ENCODE measurements around the gene PHLDA2.
"Not testable (repeated sequence)": the region's sequence is repeated elsewhere in the genome, so short reads cannot be mapped to it uniquely, and the experiment has no call there.

PHLDA2 gene

DNA sequence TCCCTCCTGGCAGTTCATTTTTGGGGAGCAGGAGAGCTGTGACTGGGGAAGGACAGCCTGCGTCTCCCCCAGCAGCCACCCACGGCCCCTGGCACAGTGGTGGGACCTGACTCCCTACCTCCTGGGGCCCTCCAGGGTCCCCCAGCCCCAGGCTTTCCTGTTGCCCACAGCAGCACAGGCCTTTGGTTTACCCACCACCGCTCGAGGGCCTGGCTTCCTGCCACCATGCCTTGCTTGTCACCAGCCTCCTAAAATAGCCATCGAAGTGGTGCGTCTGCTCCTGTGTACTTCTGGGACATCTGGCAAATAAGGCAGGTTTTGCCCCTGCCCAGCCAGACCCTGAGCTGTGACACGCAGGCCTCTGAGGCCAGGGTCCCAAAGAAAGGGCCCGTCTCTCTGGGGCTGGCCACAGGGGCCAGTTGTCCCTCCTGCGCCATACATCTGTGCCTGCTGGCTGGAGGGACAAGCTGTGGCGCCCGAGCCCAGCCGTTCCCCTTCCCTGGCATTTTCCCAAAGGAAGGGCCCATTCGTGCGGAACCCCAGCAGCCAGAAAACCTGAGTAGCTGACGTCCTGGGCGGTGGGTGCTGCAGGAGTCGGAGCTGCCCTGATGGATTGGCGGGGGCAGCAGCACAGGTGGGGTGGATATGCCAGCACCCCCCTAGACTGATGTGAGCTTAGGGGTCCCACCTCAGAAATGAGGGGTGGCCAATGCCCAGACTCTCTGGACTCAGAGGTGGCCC is 14.6 kb downstream of the PHLDA2 start:
- DNase-seq, result no peak

DNA sequence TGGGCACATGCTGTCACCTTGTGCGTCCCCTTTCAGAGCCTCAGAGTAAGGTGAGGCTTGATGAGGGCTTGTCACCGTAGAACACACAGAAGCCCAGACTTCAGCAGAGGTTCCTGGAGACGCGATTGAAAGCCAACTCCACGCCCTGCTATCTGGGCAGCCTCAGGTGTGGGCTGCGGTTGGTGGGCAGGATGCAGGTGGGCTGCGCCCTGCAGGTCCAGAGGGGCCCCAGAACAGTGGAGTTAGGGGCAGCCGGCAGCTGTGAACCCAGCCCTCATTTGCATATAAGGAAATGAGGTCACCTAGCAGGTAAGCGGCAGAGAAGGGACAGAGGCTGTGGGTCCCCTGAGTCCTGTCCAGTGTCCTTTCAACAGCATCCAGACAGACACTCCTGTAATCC is 15.4 kb downstream of the PHLDA2 start:
- DNase-seq, result peak; percentile 49 to 73

DNA sequence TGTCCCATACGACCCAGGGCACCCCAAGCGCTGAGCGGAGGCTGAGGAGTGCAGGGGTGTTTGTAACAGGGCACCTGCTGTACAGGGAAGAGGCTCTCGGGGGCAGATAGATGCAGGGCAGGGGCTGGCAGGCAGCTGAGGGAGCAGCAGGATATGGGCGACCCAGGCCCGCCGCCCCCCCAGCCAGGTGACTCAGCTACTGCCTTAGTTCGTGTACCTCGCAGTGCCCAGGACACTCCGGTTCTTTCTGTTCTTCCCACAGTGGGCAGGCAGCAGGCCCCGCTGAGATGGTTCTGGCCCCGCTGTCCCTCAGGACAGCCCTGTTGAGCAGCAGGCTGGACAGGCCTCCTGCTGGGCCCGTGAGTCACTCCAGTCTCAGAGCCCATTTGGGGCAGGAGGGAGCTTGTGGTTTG is 16.2 kb downstream of the PHLDA2 start:
- DNase-seq, result no peak

DNA sequence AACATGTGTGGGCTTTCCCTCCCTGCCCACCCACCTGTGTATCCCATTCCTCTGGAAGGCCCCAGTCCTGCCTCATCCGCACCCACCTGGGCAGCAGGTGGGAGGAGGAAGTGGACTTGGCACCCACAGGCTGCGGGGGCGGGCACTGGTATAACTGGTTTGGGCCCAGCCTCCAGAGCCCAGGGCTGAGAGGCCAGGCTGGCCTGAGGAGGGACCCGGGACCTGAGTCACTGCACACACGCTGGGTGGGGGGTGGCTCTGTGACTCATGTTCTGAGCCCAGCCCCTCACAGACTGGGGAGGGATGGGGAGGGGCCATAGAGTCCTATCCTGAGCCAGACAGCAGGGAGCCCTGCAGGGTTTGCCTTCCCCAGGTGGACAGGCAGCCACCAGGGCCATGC is 16.7 kb downstream of the PHLDA2 start:
- DNase-seq, result peak in 1 of 2 experiments; percentile 67

DNA sequence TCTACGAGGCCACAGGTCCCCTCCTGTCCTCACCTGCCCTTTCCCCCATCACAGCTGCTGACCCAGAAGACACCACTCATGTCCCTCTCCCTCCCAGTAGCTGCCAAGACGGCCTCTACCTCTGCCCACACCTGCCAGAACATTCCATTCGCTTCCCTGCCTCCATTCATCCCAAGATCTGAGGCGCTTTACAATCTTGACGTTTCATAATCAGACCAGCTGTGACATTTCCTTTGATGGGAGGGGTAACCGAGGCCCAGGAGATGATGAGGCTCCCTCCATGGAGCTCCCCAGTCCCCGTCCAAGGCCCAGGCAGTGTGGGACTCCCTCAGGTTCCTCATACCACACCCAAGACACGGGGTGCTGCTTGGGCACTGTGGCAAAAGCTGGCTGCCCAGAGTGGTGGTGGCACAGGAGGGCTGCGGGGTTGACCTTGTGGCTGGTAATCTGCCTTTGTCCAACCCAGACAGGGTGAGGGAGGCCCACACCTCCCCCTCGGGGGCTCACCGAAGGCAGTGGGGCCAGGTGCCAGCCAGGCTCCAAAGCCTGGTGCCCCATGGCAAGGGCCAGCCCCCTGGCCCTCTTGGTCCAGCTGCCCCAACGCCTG is 17.3 kb downstream of the PHLDA2 start:
- no peak for DNase-seq

DNA sequence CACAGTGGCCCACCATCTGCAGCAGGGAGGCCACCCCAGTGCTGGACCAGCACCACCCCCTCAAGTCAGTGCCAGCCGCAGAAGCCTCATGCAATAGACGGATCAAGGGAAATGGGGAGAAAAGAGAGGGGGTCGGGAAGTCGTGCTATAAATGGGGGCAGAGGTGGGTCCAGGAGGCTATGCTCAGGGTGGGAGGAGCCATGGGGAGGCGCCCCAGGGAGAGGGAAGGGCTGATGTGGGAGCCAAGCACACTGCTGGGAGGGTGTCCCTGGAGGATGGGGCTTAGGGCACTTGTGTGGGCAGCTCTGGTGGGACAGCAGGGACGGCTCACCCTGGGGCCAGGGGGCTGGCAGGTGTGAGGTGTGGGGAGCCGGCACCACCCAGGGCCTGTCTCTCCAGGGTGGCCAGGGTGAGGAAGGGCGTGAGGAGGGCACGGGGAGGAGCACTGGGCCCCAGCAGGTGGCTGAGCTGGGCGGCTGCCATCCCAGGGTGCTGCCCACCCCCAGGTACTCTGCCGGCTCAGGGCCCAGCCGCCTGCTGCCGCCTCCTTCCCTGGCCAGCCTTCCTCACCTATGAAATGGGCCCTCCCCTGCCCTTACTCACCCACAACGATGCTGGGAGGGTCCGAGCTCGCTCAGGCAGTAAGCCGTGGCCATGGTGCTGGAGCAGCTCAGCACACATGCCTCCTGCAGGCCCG is 18.0 kb downstream of the PHLDA2 start:
- no peak for DNase-seq

DNA sequence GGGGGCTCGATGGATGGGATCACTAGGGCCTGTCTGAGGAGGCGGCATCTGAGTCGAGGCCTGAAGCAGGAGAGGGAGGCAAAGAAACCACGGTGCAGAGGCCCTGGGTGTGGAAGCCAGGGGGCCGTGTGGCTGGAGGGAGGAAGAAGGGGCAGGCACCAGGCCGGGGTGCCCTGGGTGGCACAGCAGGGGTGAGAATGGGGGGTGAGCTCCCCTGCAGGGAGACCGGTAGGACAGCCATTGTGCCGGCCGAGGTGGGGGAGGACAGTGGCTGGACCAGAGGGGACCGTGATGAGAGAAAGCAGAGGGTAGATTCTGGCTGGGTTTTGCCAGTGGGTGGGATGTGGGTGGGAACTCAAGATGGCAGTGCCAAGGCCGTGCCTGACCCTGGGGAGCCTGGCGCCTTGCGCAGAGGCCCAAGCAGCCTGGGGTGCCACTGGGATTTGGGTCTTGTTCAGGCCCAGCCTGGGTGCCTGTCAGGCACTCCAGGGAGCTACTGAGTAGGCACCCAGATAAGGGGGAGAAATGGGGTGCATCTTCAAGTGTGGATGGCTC is 18.7 kb downstream of the PHLDA2 start:
- no peak for DNase-seq

DNA sequence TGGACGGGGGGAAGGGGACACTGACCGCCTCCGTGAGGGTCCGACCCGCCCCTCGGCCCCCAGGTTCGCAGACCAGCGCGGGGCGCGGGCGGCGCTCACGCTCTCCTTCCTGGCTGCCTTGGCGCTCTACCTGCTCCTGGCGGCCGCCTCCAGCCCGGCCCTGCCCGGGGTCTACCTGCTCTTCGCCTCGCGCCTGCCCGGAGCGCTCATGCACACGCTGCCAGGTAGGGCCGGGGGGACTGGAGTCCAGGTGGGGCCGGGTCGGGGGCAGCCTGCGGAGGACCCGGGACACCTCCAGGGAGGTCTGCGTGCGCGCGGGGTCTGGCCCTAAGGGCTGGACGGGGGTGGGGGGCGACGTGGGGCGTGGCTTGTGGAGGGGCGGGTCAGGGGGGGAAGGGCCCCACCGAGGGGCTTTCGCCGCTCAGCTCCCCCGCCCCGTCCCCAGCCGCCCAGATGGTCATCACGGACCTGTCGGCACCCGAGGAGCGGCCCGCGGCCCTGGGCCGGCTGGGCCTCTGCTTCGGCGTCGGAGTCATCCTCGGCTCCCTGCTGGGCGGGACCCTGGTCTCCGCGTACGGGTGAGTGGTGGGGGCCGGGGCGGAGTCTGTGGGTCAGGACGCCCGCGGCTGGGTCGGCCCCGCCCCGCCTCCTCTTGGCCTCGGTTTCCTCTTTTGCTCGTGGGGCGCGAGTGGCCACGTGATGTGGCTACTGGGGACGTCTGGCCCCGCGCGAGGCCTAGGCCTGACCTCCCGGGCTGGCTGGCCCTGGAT is 19.9 kb downstream of the PHLDA2 start:
- DNase-seq, result no peak

DNA sequence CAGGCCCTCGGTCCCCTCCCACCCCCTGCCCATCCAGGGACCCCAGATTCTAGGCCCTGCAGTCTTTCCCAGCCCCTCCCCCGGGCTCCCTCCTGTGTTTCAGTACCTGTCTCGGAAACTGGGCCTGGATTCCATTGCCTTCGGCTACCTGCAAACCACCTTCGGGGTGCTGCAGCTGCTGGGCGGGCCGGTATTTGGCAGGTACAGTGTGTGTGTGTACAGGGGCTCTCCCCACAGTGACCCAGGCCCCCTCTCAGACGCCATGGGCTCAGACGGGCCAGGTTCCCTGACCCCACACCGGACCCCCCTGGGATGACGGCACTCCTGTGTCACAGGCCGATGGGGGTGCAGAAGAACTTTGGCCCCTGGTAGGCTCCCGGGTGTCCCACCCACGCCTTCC is 21.1 kb downstream of the PHLDA2 start:
- DNase-seq, result no peak

DNA sequence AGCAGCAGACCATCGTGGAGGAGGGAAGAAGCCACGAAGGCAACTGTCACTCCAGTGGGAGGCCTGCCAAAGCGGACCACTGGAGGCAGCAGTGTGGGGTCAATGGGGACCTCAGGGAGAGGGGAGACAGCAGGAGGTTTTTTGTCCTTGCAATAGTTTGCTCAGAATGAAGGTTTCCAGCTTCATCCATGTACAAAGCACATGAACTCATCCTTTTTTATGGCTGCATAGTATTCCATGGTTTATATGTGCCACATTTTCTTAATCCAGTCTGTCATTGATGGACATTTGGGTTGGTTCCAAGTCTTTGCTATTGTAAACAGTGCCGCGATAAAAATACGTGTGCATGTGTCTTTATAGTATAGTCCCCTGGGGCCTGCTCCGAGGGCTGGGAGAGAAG is 23.9 kb downstream of the PHLDA2 start:
- not testable (repeated sequence) for DNase-seq

DNA sequence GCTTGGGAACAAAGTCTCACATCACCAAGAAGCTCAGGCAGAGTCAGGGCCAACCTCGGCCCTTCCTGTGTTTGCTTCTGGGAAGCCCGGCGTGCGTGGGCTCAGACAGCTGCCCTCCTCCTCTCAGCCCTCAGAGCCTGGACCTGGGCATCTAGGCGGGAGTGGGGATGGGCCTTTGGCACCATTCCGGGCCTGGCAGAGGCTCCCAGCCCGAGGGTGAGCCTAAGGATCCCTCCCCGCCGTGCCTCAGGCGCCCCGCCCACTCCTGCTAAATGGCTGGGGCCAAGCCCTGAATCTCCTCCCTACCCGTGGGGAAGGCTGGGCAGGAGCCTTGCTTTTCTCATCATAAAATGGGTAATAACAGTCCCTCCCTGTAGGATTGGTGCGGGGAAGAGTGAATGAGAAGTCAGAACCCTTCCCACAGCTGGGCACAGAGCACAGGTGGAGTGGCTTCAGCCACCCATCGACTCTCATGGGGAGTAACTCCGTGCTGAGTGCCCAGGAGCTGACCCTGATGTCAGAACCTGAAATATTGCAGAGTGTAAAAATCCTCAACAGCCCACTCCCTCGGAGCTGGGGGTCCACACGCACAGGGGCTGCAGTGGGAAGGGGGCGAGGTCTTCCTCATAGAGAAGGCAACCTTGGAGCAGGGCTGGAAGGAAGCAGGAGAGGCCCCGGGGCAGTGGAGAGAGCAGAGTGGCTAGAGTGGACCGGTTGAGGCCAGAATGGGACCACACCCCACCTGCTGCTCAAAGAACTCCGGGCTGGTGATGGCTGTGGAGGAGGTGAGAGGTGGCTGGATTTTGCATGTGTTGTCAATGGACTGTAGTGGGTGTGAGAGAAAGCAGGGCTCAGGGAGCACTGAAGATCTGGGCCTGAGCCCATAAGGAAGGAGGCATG is 24.8 kb downstream of the PHLDA2 start:
- no peak for DNase-seq

DNA sequence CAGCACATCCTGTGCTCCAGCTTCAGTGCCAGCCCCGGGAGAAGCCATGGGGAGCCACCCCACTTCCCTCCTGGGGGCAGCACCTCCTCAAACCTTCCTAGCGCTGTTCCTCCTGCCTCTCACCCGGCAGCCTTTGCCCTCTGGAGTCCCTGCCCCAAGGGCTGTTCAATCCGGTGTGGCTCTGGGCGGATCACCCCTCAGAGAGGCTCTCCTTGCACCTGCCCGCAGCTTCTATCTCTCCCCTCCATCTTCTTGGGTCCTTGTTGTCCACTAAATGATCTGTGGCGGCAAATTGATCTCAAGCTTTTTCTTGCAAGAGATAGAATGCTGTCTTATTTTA is 25.6 kb downstream of the PHLDA2 start:
- DNase-seq, result no peak

DNA sequence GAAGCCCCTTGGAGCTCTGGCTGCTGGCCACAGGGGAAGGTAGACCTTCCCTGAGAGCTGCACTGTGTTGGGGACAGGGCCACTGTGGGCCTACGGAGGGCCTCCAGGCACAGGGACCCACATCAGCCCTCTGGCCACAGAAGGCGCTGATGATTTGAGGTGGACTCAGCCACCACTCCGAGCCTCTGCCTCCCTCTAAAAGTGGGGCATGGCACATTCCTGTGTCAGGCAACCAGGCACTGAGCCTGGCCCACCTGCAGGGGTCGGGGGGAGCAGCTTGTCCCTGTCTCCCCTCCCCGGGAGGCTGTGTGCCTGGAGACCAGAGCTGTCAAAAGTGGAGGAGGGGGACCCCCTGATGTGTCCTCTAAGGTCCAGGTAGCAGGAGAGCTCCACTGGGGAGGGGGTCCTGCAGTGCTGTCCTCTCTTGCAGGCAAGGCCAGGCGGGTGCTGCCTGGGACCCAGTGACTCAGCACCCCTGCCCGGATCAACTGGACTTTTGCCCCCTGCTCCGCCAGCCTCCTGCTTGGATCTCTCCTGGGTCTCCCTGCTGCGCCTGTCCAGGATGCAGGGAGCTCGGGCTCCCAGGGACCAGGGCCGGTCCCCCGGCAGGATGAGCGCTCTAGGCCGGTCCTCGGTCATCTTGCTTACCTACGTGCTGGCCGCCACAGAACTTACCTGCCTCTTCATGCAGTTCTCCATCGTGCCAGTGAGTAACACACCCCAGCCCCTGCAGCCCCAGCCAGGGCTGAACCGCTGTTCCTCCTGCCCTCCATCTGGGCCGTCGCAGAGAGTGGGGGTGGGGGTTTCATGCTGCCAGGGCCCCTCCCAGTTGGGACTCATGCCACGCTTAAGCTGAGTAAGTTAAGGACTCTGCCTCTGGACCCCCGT is 26.2 kb downstream of the PHLDA2 start:
- no peak for DNase-seq

DNA sequence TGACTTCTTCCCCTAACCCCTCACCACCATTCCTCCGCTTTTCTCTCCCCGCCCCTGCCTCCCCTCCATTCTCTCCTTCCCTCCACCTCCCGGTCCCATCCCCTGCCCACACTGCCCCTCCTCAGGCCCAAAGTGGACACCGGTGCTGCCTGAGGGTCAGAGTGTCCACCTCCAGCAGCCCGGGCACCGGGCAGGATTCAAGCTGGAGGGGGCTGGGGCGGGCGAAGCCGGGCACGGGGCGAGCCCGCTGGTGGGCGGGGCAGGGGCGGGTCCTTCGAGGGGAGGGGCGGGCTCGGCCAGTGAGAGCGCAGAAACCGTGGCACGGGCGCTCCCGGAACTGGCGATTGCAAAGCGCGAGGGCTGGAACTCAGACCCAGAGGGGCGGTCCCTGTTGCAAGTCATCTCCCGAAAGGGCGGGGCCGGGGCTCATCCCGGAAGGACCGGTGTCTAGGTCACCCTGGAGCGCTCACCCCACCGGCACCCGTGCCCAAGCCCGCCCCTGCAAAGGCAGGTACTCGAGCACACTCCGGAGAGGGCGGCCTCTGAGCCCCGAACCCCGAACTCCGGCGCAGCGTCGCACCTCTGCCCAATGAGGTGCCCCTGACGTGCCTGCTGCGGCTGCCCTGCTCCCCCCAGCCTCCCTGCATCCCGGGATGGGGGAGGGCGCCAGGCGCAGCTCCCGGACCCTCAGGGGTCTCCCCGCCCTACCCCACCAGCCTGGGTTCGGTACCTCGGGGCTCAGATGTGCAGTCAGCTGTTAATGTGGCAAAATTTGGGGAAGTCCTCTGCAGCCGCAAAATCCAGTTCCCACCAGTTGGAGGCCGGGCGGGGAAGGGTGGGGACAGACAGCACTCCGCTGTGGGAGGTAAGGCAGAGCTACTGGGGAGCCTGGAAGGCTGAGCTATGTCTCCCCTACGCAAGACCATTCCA is 27.1 kb downstream of the PHLDA2 start:
- peak; percentile 91 to 99 for DNase-seq

DNA sequence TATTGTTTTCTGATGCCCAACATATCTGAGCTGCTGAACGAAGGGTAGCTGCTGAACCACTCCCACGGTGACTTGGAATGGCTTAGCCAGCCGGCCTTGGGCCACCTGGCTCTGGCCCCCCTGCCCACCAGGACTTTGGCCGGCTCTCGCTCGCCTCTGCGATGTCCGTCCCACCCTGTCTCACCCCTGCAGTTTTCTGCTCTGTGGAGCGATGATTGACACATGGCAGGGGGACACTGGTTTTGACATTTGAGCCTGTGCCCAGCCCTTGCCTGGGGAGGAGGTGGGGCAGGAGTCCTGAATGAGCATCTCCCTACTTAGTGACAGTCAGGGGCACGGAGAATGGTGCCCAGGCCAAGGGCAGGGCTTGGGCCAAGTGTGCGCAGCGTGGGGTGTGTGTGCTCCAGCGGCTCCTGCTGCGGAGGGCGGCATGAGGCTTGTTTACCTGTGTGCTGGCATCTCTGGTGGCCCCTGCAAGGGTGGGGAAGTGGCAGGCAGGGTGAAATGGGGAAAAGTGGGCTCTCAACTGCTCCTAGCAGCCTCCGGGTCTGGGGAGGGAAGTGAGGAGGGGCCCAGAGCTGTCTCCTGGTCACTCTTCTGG is 27.9 kb downstream of the PHLDA2 start:
- DNase-seq, result no peak

DNA sequence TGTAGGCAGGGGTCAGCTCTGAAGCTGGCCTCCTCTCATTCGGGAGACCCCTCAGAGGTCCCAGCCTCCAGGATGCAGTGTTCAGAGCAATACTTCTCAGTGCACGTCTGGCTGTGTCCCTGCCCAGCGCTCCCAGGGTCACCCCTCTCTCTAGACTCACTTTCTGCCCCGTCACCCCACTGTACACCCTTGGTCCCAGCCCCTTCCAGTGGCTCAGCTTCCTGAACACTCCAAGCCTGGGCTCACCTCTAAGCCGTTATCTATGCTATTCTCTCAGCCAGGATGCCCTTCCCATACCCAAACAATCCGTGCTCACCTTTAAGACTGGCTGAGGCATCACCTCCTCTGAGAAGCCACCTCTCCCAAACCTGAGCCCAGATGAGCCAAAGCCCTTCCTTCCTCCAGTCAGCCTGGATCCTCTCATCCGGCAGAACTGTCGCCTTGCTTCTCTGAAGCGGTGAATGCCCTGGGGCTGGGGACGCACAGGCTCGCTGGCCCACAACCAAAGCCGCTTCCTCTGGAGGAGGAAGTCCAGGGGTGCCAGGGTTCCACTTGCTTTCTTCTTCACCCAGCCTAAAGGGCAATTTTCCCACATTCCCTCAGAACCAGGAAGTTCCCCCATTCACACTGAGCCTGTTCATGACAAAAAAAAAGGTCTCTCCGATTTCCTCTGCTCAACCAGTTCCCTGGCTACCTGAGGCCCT is 30.0 kb downstream of the PHLDA2 start:
- DNase-seq, result no peak

DNA sequence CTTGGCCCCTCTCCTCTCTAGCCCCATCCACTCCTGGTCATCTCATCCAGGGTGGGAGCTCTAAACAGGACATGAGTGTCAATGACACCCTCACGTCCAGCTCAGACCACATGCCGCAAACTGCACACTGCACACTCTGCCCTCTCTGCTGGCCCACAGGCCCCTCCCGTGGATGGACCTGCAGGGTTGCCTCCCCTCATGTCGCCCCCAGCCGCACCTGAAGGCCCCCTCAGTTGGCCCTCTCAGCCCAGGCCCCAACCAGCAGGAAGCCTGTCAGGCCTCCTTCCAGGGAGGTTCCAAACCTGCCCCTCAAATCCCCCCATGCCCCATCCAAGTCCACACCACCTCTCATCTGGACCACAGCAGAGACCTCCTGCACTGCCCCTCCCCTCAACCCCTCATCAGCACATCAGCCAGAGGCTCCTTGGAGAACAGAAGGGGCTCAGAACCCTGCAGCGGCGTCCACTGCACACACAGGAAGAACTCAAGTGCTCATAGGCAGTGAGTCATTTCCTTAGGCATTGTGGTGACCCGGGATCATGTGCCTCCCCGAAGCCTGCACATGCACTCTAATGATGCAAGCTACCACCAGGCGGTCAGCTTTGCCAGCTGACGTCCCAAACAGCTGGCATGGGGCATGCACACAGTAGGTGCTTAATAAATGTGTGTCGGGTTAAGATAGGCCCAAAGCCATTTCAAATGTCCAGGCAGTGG is 30.7 kb downstream of the PHLDA2 start:
- no peak for DNase-seq

DNA sequence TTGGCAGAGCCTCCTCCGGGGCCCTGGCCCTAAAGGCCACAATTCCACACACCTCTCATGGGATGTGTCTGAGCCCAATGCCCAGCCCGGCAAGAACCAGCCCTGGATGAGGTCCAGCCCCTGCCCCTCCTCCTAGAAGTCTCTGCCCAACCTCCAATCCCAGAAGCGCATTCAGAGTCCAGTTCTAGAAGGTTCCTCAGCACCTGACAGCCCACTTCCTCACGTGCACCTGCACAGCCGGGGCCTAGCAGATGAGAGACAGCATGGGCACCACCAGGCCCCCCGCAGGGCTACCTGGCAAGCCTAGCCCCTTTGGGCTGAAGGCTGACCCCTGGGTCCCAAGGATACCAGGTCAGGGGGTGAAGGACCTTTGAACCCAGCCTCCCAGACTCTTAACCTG is 32.2 kb downstream of the PHLDA2 start:
- no peak for DNase-seq
